Transverse colon (tissue), 4 donors: ENCODE data around the gene ZBTB4. TPM values are rescaled to one million over a fixed set of nuclear protein-coding genes. Genes with fewer than 3 reads are reported as not detected.

Experiments used
- DNase-seq: peaks from one replicate; pipeline ENCODE4 v3.0.0-alpha.2; 2019
- H3K27ac ChIP-seq, 4 donors: fragments of 200-600 bp; sonication (generic); 2 replicates each; pipeline ENCODE4 v1.5.1; 2016 to 2018; ENCODE audit warnings: inconsistent platforms in 4 of 4
- H3K27me3 ChIP-seq: fragments of 200-600 bp; sonication (generic); 2 replicates; pipeline ENCODE4 v1.5.1; 2017; ENCODE audit warnings: inconsistent platforms
- H3K36me3 ChIP-seq, 4 donors: fragments of 200-600 bp; sonication (generic); 2 replicates each; pipeline ENCODE4 v1.5.1; 2017 to 2019; ENCODE audit warnings: inconsistent platforms in 4 of 4
- H3K4me1 ChIP-seq, 4 donors: fragments of 200-600 bp; sonication (generic); 2 replicates each; pipeline ENCODE4 v1.5.1; 2017 to 2020; ENCODE audit warnings: inconsistent platforms in 4 of 4
- H3K4me3 ChIP-seq, 4 donors: fragments of 200-600 bp; sonication (generic); 1 replicate in 1 of 4; 2 replicates in 3 of 4; pipeline versions ENCODE4 v1.5.1 to v1.6.1; 2017 to 2019; ENCODE audit warnings: inconsistent platforms in 4 of 4
- H3K9me3 ChIP-seq, 2 donors: fragments of 200-600 bp; sonication (generic); 2 replicates each; pipeline ENCODE4 v1.5.1; 2017 to 2019; ENCODE audit warnings: inconsistent platforms in 2 of 2
- EP300 ChIP-seq: sonication (generic); formaldehyde crosslinking; IDR thresholded peaks from one replicate; pipeline ENCODE4 v1.6.1; 2017; ENCODE audit warnings: antibody characterized with exemption, low read depth
- POLR2A ChIP-seq: fragments of 450-650 bp; IDR thresholded peaks from one replicate; pipeline ENCODE4 v1.6.1; 2016; ENCODE audit warnings: antibody characterized with exemption, mild to moderate bottlenecking, moderate library complexity
- POLR2AphosphoS5 ChIP-seq, 3 donors: sonication (generic); formaldehyde crosslinking; IDR thresholded peaks; one replicate each; pipeline ENCODE4 v1.6.1; 2016; ENCODE audit warnings: antibody characterized with exemption in 3 of 3
- WGBS, 2 donors: methylation state at CpG; one replicate each; pipeline ENCODE4 v1.1.5; 2018; ENCODE audit warnings: low coverage in 1 of 2; 5-methylcytosine and 5-hydroxymethylcytosine counted together
- in situ Hi-C, 4 donors: fragments of 200-750 bp; cut with MboI; loops; one replicate each; pipeline versions ENCODE4 v1.15.0 to v1.15.1; 2017; ENCODE audit warnings: low sequenced_read_pairs in 3 of 4, low pct_ligation_motif_present in 1 of 4, low pct_unique_long_range_greater_than_20kb in 1 of 4
- intact Hi-C: fragments of 100-400 bp; cut with DNase I; formaldehyde crosslinking; loops from one replicate; pipeline ENCODE4 v1.15.1; 2023; ENCODE audit warnings: low total_unique reads
- total RNA-seq, 4 donors: library from RNA; depleted of rRNA; stranded (reverse); fragments of >200 nt; gene quantifications; one replicate each; pipeline ENCODE4 v1.1.0, GENCODE V29; 2016
- TF ChIP-seq, protein P1 (sequence below), 5 experiments: fragments of 200-600 bp in 3 of 5; fragments of 450-650 bp in 2 of 5; sonication (generic) in 3 of 5; IDR thresholded peaks; 1 replicate in 2 of 5; 2 replicates in 3 of 5; pipeline ENCODE4 v1.5.1; 2016 to 2017; ENCODE audit warnings: antibody characterized with exemption in 5 of 5, inconsistent platforms in 3 of 5, mild to moderate bottlenecking in 2 of 5, moderate library complexity in 1 of 5

ZBTB4 gene
- total RNA-seq, 4 donors from 2014 or later = 18.3 to 48.6 (median 23.2) TPM

DNA sequence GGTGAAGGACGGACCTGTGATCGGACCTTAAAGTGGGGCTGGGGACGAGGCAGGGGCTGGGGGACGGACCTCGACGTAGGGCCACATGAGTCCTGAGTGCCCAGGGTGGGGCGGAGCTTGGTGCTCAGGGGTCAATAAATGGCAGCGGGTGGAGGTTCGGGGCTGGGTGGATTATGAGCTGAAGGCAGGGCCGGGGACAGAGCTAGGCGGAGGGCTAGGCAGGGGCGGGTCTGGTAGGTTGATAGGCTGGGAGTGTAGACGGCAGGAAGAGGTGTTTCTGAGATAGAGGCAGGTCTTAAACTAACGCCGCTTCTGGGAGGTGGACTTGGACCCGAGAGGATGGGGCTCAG is 33.8 kb downstream of the ZBTB4 start:
- 0 to 7% methylated on average over 4 to 16 of the region's 16 CpGs for WGBS, 2 donors
- intact Hi-C loops (no loop called here), in situ Hi-C loops (no loop called here)
- TF ChIP-seq EP300 (no peak), POLR2A (no peak), POLR2AphosphoS5 (IDR thresholded peaks at IDR 0.05) (no peak)
- TF ChIP-seq, protein P1, sequence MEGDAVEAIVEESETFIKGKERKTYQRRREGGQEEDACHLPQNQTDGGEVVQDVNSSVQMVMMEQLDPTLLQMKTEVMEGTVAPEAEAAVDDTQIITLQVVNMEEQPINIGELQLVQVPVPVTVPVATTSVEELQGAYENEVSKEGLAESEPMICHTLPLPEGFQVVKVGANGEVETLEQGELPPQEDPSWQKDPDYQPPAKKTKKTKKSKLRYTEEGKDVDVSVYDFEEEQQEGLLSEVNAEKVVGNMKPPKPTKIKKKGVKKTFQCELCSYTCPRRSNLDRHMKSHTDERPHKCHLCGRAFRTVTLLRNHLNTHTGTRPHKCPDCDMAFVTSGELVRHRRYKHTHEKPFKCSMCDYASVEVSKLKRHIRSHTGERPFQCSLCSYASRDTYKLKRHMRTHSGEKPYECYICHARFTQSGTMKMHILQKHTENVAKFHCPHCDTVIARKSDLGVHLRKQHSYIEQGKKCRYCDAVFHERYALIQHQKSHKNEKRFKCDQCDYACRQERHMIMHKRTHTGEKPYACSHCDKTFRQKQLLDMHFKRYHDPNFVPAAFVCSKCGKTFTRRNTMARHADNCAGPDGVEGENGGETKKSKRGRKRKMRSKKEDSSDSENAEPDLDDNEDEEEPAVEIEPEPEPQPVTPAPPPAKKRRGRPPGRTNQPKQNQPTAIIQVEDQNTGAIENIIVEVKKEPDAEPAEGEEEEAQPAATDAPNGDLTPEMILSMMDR (IDR thresholded peaks at IDR 0.05) = no peak
- Histone ChIP-seq H3K27me3 (peaks cover 58% of the 10 kb centered on the region), H3K4me1 (peaks cover under 1 to 24% (median 11%) of the 10 kb centered on the region in 4 donors), H3K9me3 (no peaks in the 10 kb centered on the region), H3K27ac (peak overlapping the region in 2 of 4 donors; percentile 36 to 49), H3K36me3 (no peaks in the 10 kb centered on the region), H3K4me3 (peak overlapping the region in 3 of 4 donors; percentile 14 to 44 (median 40))
- DNase-seq = peak; percentile 91

DNA sequence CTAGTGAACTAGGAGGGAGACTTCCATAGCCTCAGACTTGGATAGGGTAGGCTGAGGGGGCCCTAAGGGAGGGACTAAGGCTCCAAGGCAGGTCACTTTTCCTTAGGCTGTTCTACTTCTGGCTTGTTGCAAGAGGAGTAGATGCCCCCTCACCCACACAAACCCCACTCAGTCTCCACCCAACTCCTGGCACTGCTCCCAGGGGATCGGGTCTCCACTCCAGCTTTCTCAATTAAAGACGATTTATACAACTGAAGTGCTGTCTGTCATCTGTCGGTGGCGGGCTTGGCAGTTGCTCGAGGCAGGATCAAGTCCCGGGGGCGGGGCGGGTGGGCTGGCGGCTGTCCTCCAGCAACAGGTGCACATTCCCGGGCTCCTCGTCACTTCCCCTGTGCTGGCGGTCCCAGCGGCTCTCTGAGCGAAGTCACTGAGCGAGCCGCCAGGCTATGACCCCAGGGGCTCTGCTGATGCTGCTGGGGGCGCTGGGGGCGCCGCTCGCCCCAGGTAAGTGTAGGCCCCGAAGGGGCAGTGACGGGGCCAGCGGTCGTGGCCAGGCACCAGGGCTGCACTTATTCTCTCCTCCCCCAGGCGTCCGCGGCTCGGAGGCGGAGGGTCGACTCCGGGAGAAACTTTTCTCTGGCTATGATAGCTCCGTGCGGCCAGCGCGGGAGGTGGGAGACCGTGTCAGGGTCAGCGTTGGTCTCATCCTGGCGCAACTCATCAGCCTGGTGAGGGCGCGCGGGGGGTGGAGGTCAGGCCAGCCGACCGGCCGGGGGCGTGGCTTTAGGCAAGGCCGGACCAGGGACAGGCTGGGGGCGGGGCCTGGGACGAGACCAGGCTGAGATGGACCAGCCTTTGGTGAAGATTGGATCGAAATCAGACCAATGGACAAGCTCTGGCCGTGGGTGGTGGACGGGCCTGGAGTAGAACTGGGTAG is 34.5 kb downstream of the ZBTB4 start, which contains the start of gene CHRNB1:
TSS of gene CHRNB1 (plus strand) at position 380 of the 937 bp plus-strand sequence. CDS start at position 447, 67 bp downstream.
- H3K4me1 ChIP-seq = peaks cover 7 to 31% (median 18%) of the 10 kb centered on the region in 4 donors
- peak within 1 kb of the TSS in 2 of 4 donors; percentile 36 to 49 for H3K27ac ChIP-seq
- in situ Hi-C loops = no loop called here
- no peak for TF ChIP-seq EP300
- TF ChIP-seq, protein P1 (IDR thresholded peaks at IDR 0.05) = peak in 2 of 5 experiments; percentile 20 to 22
- intact Hi-C loops = no loop called here
- peaks cover 64% of the 10 kb centered on the region for H3K27me3 ChIP-seq
- H3K4me3 ChIP-seq = peak within 1 kb of the TSS; percentile 14 to 44 (median 30)
- DNase-seq = peak; percentile 87
- WGBS, 2 donors = 9 to 60% methylated on average over 1 to 36 of the region's 51 CpGs
- H3K36me3 ChIP-seq = no peaks in the 10 kb centered on the region
- no peaks in the 10 kb centered on the region for H3K9me3 ChIP-seq

DNA sequence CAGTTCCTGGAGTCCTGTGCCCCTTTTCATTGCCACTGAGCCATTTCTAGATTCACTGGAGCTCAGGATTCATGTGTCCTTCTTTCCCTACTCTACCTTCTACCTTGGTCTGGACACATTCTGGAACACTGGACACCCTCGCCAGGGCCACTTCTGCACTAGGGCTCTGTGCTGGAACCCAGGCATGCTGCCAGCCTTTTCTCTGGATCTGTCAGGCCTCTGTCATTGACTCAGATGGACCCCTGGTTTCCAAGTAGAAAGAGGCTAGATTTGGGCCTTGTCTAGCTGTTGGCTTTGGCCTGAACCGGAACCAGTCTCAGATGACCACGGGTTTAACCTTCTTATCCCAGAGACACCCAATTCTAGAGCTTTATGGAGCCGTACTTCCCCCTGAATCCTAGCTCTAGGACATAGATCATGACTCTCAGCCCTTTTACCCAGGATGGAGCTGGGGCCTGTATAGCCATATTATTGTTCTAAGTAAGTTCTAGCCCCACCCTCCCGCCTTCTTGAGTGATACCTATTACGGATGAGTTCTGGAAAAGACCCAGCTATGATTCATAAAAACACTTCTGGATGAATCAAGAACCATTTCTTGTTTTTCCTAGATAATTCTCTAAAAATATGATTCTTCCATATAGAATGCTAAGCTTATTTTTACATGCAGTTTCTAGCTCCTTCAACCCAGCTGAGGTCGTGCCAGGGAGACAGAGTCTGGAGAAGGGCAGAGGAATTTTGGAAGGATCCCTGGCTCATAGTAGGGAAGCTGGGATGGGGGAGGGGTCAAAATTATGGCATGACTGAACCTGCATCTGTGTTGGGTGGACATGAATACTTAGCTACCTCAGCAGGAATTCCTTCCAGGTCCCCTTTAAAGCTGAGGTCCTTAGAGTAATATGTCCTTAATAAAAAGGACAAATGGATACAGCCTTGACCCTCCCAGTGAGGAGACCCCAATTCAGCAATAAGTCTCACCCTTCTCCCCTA is 35.6 kb downstream of the ZBTB4 start:
- TF ChIP-seq EP300 (no peak), POLR2AphosphoS5 (IDR thresholded peaks at IDR 0.05) (no peak), POLR2A (no peak)
- TF ChIP-seq, protein P1 (IDR thresholded peaks at IDR 0.05) = no peak
- H3K4me3 ChIP-seq = no peak overlapping the region
- WGBS, 2 donors = 88 to 94% methylated on average over 4 to 7 of the region's 7 CpGs
- no peak for DNase-seq
- no peaks in the 10 kb centered on the region for H3K9me3 ChIP-seq
- no peaks in the 10 kb centered on the region for H3K36me3 ChIP-seq
- peaks cover 13 to 38% (median 25%) of the 10 kb centered on the region in 4 donors for H3K4me1 ChIP-seq
- in situ Hi-C loops (no loop called here), intact Hi-C loops (no loop called here)
- peaks cover 74% of the 10 kb centered on the region for H3K27me3 ChIP-seq
- H3K27ac ChIP-seq = no peak overlapping the region

DNA sequence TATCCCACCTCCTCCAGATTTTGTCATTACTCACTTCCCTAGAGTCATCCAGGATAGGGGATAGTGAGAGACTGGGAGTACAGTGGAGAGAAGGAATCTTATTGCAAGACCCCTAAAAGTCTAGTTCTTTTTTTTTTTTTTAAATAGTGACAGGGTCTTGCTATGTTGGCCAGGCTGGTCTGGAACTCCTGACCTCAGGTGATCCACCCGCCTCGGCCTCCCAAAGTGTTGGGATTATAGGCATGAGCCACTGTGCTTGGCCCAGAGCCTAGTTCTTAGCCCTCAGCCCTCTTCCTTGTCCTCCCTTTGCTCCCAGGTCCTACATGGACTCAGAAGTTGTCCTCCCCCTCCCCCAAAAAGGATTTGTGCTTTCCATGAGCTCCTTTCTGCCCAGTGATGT is 37.3 kb downstream of the ZBTB4 start:
- TF ChIP-seq, protein P1 (IDR thresholded peaks at IDR 0.05) = no peak
- TF ChIP-seq POLR2A (no peak), EP300 (no peak), POLR2AphosphoS5 (IDR thresholded peaks at IDR 0.05) (no peak)
- H3K36me3 ChIP-seq = no peaks in the 10 kb centered on the region
- intact Hi-C loops (no loop called here), in situ Hi-C loops (no loop called here)
- H3K4me3 ChIP-seq = no peak overlapping the region
- H3K27me3 ChIP-seq = peaks cover 68% of the 10 kb centered on the region
- H3K4me1 ChIP-seq = peaks cover 17 to 52% (median 34%) of the 10 kb centered on the region in 4 donors
- WGBS, 2 donors = 73% methylated on average over 2 of the region's 2 CpGs; no CpG with 5 or more reads in 1 of the 2 donors
- no peak for DNase-seq
- H3K9me3 ChIP-seq = no peaks in the 10 kb centered on the region
- H3K27ac ChIP-seq = no peak overlapping the region
